Right lobe of liver (tissue), 6 donors: ENCODE measurements around the gene ZNF444. TPM values are rescaled to one million over a fixed set of nuclear protein-coding genes. Genes with fewer than 3 reads are reported as not detected.
"Not testable (repeated sequence)": the region's sequence is repeated elsewhere in the genome, so short reads cannot be mapped to it uniquely, and the experiment has no call there.

Experiments
- ATAC-seq, 4 donors: fragments of 200-7000 bp; cut with Tn5 transposase; one replicate each; pipeline ENCODE4 v1.9.1; 2020; ENCODE audit warnings: mild to moderate bottlenecking in 4 of 4, moderate library complexity in 4 of 4
- DNase-seq, 3 donors: peaks; one replicate each; pipeline ENCODE4 v3.0.0-alpha.2; 2020
- H3K27ac ChIP-seq, 3 donors: fragments of 200-600 bp; one replicate each; pipeline ENCODE4 v1.8.0; 2022
- H3K27me3 ChIP-seq, 2 donors: fragments of 200-600 bp; one replicate each; pipeline ENCODE4 v1.8.0; 2022
- H3K36me3 ChIP-seq, 4 donors: fragments of 200-600 bp; sonication (generic) in 1 of 4; one replicate each; pipeline versions ENCODE4 v1.5.1 to v1.8.0; 2017 to 2022; ENCODE audit warnings: control low read depth in 1 of 4
- H3K4me1 ChIP-seq, 4 donors: fragments of 200-600 bp; sonication (generic) in 1 of 4; one replicate each; pipeline versions ENCODE4 v1.5.1 to v1.8.0; 2017 to 2022; ENCODE audit warnings: control low read depth in 1 of 4
- H3K4me3 ChIP-seq, 3 donors: fragments of 200-600 bp; one replicate each; pipeline ENCODE4 v1.8.0; 2022
- H3K9me3 ChIP-seq, 4 donors: fragments of 200-600 bp; sonication (generic) in 1 of 4; one replicate each; pipeline versions ENCODE4 v1.5.1 to v1.8.0; 2017 to 2022; ENCODE audit warnings: control low read depth in 1 of 4
- CTCF ChIP-seq, 4 donors: fragments of 200-600 bp in 3 of 4; fragments of 450-650 bp in 1 of 4; IDR thresholded peaks; one replicate each; pipeline versions ENCODE4 v1.5.1 to v1.8.0; 2016 to 2022; ENCODE audit warnings: antibody characterized with exemption in 4 of 4, mild to moderate bottlenecking in 2 of 4
- POLR2A ChIP-seq: fragments of 450-650 bp; IDR thresholded peaks from one replicate; pipeline ENCODE4 v1.6.1; 2017; ENCODE audit warnings: antibody characterized with exemption, mild to moderate bottlenecking
- WGBS: methylation state at CpG from one replicate; pipeline ENCODE4 v1.1.6; 2018; ENCODE audit warnings: low coverage, low lambda C conversion rate; ENCODE audit not compliant: insufficient coverage; ENCODE audit errors: missing lambda C conversion rate; 5-methylcytosine and 5-hydroxymethylcytosine counted together
- intact Hi-C, 2 donors: fragments of 100-400 bp; cut with DNase I; formaldehyde crosslinking; loops; one replicate each; pipeline versions ENCODE4 v1.11.2 to v1.14.1; 2022
- total RNA-seq, 6 experiments: library from RNA; depleted of rRNA in 2 of 6; stranded (reverse); fragments of >200 nt in 2 of 6; fragmentation: NEBNext Ultra II Directional in 3 of 6; extraction: Animal tissue kit (Norgen Biotek cat#: 25700) in 3 of 6; gene quantifications; one replicate each; pipeline versions ENCODE4 v1.1.0 to v1.2.4, GENCODE V29; 2016 to 2023
- donor health status: DM: no; HTN: yes; CAD: no.
- donor health status: DM: no; HTN: no; CAD: no.
- donor health status: DM: no; HTN: no; CAD: no.
- donor health status: DM: no; HTN: yes; CAD: no.
- donor health status: DM: no; HTN: yes; CAD: no.

The ZNF444 gene
- total RNA-seq, 6 experiments from 2014 or later = 23.2 to 38.4 (median 30.8) TPM

DNA sequence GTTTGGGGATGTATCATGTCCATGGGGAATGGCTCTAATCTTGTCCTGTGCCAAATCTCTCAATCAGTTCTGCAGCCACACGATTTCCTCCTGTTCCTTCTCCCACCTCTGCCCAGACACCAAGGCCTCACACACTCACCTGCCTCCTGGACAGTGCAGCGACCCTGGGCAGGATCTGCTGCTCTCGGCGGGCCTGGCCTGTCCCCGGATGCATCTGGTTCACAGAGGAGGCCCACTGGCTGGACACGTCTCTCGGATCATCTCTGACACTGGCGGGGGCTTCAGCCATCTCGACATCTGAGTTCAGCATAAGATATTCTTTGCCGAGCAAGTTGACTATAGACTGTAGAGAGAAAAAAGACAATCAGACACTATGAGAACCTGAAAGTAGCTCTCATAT lies 50.6 kb downstream of the ZNF444 start:
- no peaks in the 10 kb centered on the region for H3K4me1 ChIP-seq
- H3K9me3 ChIP-seq = no peaks in the 10 kb centered on the region
- whole genome bisulfite sequencing = 80% methylated on average over 2 of the region's 10 CpGs
- H3K36me3 ChIP-seq = no peaks in the 10 kb centered on the region
- intact Hi-C loops = no loop called here
- DNase-seq (no peak), ATAC-seq (no peak)
- H3K4me3 ChIP-seq = no peak overlapping the region
- TF ChIP-seq POLR2A (no peak), CTCF (IDR thresholded peaks at IDR 0.05) (no peak)
- H3K27ac ChIP-seq = no peak overlapping the region
- no peaks in the 10 kb centered on the region for H3K27me3 ChIP-seq

GRCh38 chr19:56193981-56194640 lies 53.0 kb downstream of the ZNF444 start:
- WGBS = 76% methylated on average over 12 of the region's 12 CpGs
- DNase-seq (no peak), ATAC-seq (no peak)
- intact Hi-C loops = no loop called here
- Histone ChIP-seq H3K27ac (no peak overlapping the region), H3K27me3 (no peaks in the 10 kb centered on the region), H3K9me3 (no peaks in the 10 kb centered on the region), H3K4me3 (no peak overlapping the region), H3K4me1 (no peaks in the 10 kb centered on the region), H3K36me3 (no peaks in the 10 kb centered on the region)
- TF ChIP-seq CTCF (IDR thresholded peaks at IDR 0.05) (no peak), POLR2A (no peak)

- WGBS = 89% methylated on average over 14 of the region's 23 CpGs
- H3K27ac ChIP-seq, H3K27me3 ChIP-seq, intact Hi-C loops, H3K36me3 ChIP-seq, ATAC-seq, DNase-seq, H3K9me3 ChIP-seq, H3K4me3 ChIP-seq: not testable (repeated sequence)
- H3K4me1 ChIP-seq = peaks cover 0 to 13% (median 0%) of the 10 kb centered on the region in 4 donors
These were observed 56.6 kb downstream of the ZNF444 start, which contains the start of gene ZSCAN5B for GRCh38 chr19:56197646-56198045. Gene ZSCAN5B, minus strand, starts transcription at chr19:56197783. Its CDS starts 4,731 bp downstream, at chr19:56193052.

GRCh38 chr19:56199687-56200086 lies 58.6 kb downstream of the ZNF444 start:
- peaks cover 0 to 13% (median 0%) of the 10 kb centered on the region in 4 donors for H3K4me1 ChIP-seq
- ATAC-seq = peak; percentile 50 to 89 (median 82)
- no peaks in the 10 kb centered on the region for H3K9me3 ChIP-seq
- DNase-seq = no peak
- no peaks in the 10 kb centered on the region for H3K36me3 ChIP-seq
- H3K4me3 ChIP-seq = no peak overlapping the region
- no peaks in the 10 kb centered on the region for H3K27me3 ChIP-seq
- H3K27ac ChIP-seq = peak overlapping the region in 2 of 3 donors; percentile 13 to 31
- no peak for TF ChIP-seq POLR2A
- TF ChIP-seq CTCF (IDR thresholded peaks at IDR 0.05) = no peak
- intact Hi-C loops = no loop called here
- 39% methylated on average over 6 of the region's 7 CpGs for WGBS

DNA sequence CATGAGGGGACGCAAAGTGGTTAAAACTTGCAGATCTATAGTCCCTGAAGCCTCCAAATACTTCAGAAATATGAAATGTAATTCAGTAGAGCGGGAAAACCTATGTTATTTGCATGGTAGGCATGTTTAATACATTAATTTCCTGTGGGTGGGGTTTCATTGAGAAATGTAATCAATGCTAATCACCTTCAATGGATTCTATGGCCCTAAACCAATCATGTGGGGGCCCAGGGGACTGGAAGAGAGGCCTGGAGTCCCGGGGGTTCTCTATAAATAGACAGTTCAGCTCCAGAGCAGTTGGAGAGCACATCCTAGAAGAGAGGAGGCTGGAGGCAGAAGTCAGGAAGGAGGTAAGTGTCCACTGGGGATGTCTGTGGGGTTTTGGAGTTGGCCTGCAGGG lies 60.9 kb downstream of the ZNF444 start, which contains the start of gene ZSCAN5C:
Gene ZSCAN5C, plus strand, starts transcription at position 301 of the 400 bp plus-strand sequence. CDS start 3,641 bp downstream, outside the sequence.
- H3K4me1 ChIP-seq = peaks cover 0 to 13% (median 0%) of the 10 kb centered on the region in 4 donors
- H3K27ac ChIP-seq = no peak within 1 kb of the TSS
- intact Hi-C loops = no loop called here
- H3K9me3 ChIP-seq = no peaks in the 10 kb centered on the region
- TF ChIP-seq CTCF (IDR thresholded peaks at IDR 0.05) = no peak
- TF ChIP-seq POLR2A = no peak
- no peaks in the 10 kb centered on the region for H3K36me3 ChIP-seq
- no peak within 1 kb of the TSS for H3K4me3 ChIP-seq
- no peak for ATAC-seq
- no peak for DNase-seq
- 75% methylated on average over 3 of the region's 3 CpGs for WGBS
- H3K27me3 ChIP-seq = no peaks in the 10 kb centered on the region

GRCh38 chr19:56207581-56207980 lies 66.5 kb downstream of the ZNF444 start:
- H3K4me1 ChIP-seq, DNase-seq, H3K27me3 ChIP-seq, intact Hi-C loops, H3K9me3 ChIP-seq, H3K27ac ChIP-seq, H3K36me3 ChIP-seq, H3K4me3 ChIP-seq: not testable (repeated sequence)
- peak in 1 of 4 donors; percentile 24 for ATAC-seq
- 44% methylated on average over 1 of the region's 5 CpGs for WGBS
